ES-I3 (cell line): ENCODE measurements around the gene DDX27.

ENCODE experiments used
- H3K36me3 ChIP-seq: 2 replicates; pipeline ENCODE4 v1.6.1; 2013; ENCODE audit warnings: mild to moderate bottlenecking, low read length, control low read depth, moderate library complexity; ENCODE audit not compliant: insufficient read depth
- H3K4me1 ChIP-seq: 2 replicates; pipeline ENCODE4 v1.6.1; 2013; ENCODE audit warnings: mild to moderate bottlenecking, control low read depth, low read length; ENCODE audit not compliant: insufficient read depth
- H3K9ac ChIP-seq: 2 replicates; pipeline ENCODE4 v1.6.1; 2013; ENCODE audit warnings: low read depth, mild to moderate bottlenecking, low read length, moderate library complexity
- H3K9me3 ChIP-seq: 2 replicates; pipeline ENCODE4 v1.6.1; 2013; ENCODE audit warnings: mild to moderate bottlenecking, low read length, moderate library complexity; ENCODE audit not compliant: control insufficient read depth, insufficient read depth

The DDX27 gene

DNA sequence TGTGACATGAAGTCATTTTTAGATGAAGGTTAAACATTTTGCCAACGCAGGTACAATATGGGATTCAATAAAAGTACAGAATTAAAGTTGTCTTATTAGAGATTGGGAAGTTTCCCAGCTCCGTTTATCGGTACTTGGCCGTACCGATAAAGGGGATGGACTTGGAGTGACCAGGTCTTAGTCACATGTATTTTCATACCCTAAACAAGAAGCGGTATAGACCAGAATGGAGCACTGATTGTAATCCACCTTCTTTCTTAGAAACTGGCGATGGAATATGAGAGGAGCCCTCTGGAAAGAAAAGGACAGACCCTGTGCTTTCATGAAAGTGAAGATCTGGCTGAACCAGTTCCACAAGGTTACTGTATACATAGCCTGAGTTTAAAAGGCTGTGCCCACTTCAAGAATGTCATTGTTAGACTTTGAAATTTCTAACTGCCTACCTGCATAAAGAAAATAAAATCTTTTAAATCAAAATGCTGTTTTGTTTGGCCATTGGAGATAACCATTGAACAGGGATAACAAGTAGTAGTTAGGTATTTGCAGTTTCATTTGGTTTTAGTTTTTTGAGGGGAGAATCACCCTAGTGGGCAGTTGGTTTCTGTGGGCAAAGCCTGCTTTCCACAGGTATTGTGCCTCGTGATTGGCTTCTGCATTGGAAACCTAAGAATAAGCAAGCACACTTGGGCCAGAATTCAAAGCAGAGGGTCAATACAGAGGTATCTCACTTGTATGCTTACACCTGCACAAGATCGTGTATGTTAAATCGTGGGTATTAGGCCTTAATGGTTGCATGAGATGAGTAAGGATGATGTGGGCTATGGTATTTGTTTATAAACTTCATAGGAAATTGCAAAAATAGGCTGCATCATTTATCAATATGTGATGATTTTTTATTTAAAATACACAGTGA, 69.8 kb downstream of the DDX27 start:
- Histone ChIP-seq H3K36me3 (peaks cover 56% of the 10 kb centered on the region), H3K4me1 (peaks cover 22% of the 10 kb centered on the region), H3K9ac (no peak overlapping the region)

DNA sequence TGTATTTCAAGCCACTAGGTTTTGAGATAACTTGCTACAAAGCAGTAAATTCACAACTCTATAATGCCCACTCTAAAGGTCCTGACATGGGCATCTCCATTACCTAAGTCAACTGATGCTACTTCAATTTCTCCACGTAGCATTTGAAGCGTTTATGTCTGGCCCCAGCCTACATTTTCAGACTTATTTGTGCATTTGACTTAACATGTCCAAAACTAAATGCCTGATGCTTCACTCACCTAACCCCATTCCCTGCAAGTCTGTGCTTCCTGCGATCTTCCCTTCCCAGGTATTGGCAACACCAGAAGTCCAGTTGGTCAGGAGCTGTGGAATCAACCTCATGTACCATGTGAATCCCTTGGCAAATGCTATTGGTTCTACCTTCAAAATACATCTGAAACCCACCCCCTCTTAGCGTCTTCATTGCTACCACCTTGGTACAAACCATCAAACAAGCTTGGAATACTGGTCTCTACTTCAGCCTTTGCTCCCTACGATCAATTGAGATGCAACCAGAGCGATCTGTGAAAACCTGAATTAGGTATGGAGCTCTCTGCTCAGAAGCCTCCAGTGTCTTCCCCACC, 71.5 kb downstream of the DDX27 start:
- 0 out of 2 replicates have a peak, but pooled peaks cover 6% of the 10 kb centered on the region for H3K9me3 ChIP-seq
- H3K36me3 ChIP-seq, result peaks cover 44% of the 10 kb centered on the region
- no peak overlapping the region for H3K9ac ChIP-seq
- H3K4me1 ChIP-seq, result peaks cover 18% of the 10 kb centered on the region

More for the DNA sequence above, 69.8 kb downstream of the DDX27 start:
- 0 out of 2 replicates have a peak, but pooled peaks cover 6% of the 10 kb centered on the region for H3K9me3 ChIP-seq

DNA sequence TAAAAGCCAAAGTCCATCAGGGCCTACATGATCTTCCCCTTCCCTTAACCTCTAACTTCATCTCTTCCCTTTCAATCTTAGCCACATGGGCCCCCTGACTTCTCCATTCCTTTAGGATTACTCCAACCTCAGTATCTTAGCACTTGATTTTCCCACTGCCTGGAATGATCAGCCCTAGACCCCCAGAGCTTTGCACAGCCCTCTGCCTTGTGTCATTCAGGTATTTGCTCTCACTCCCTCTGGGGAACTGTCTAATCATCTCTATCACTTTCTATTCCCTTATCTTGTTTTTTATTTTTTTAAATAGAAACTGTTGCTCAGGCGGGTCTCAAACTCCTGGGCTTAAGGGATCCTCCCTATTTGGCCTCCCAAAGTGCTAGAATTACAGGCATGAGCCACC, 72.0 kb downstream of the DDX27 start:
- H3K9ac ChIP-seq, result no peak overlapping the region
- H3K9me3 ChIP-seq, result 0 out of 2 replicates have a peak, but pooled peaks cover 6% of the 10 kb centered on the region
- H3K36me3 ChIP-seq, result peaks cover 39% of the 10 kb centered on the region
- H3K4me1 ChIP-seq, result peaks cover 18% of the 10 kb centered on the region

DNA sequence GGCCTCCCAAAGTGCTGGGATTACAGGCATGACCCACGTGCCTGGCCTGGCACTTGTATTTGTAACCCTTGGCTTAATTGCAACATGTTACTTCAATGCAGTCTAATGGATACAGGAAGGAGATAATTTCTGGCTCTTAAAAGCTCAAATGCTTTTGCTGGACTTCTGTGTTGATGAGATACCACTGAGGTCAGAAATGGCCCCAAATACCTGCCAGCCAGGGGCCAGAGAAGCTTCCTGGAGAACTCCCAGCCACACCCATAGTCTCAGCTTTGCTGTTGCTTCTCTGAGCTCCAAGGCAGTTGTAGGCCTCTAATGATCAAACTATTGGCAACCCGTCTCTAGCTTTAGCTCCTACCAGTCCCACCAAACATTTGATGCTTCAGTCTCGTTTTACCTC, 72.8 kb downstream of the DDX27 start:
- no peak overlapping the region for H3K9ac ChIP-seq
- no peaks in the 10 kb centered on the region for H3K9me3 ChIP-seq
- H3K4me1 ChIP-seq, result peaks cover 11% of the 10 kb centered on the region
- H3K36me3 ChIP-seq, result peaks cover 31% of the 10 kb centered on the region

DNA sequence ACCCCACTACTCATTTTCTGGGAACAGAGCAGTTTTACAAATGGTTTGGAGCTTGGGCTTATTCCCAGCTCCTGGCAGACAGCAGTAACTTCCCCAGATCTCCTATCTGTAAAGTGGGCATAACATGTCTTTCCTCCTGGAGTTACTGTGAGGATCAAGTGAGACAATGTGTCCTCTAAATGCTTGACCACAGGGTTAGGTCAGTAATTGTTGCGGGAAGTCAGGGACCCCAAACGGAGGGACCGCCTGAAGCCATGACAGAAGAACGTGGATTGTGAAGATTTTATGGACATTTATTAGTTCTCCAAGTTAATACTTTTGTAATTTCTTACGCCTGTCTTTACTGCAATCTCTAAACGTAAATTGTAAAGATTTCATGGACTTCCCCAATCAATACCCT, 73.9 kb downstream of the DDX27 start:
- Histone ChIP-seq H3K4me1 (peaks cover 14% of the 10 kb centered on the region), H3K36me3 (peaks cover 20% of the 10 kb centered on the region), H3K9me3 (no peaks in the 10 kb centered on the region), H3K9ac (no peak overlapping the region)
